ENCODE measurements around the gene CDKN2D. TPM values are rescaled to one million over a fixed set of nuclear protein-coding genes. Genes with fewer than 3 reads are reported as not detected.

CDKN2D gene
- total and polyA plus RNA-seq, 10 of the 15 experiments (the other 5 are each of a cell fraction or from before 2014, with no cell fraction given), result 0.53 to 17.2 (median 6.7) TPM

- TF ChIP-seq, protein P1, sequence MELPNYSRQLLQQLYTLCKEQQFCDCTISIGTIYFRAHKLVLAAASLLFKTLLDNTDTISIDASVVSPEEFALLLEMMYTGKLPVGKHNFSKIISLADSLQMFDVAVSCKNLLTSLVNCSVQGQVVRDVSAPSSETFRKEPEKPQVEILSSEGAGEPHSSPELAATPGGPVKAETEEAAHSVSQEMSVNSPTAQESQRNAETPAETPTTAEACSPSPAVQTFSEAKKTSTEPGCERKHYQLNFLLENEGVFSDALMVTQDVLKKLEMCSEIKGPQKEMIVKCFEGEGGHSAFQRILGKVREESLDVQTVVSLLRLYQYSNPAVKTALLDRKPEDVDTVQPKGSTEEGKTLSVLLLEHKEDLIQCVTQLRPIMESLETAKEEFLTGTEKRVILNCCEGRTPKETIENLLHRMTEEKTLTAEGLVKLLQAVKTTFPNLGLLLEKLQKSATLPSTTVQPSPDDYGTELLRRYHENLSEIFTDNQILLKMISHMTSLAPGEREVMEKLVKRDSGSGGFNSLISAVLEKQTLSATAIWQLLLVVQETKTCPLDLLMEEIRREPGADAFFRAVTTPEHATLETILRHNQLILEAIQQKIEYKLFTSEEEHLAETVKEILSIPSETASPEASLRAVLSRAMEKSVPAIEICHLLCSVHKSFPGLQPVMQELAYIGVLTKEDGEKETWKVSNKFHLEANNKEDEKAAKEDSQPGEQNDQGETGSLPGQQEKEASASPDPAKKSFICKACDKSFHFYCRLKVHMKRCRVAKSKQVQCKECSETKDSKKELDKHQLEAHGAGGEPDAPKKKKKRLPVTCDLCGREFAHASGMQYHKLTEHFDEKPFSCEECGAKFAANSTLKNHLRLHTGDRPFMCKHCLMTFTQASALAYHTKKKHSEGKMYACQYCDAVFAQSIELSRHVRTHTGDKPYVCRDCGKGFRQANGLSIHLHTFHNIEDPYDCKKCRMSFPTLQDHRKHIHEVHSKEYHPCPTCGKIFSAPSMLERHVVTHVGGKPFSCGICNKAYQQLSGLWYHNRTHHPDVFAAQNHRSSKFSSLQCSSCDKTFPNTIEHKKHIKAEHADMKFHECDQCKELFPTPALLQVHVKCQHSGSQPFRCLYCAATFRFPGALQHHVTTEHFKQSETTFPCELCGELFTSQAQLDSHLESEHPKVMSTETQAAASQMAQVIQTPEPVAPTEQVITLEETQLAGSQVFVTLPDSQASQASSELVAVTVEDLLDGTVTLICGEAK (IDR thresholded peaks at IDR 0.05; ENCODE audit: borderline replicate concordance), result no peak
- TF ChIP-seq SKIL (IDR thresholded peaks at IDR 0.05; ENCODE audit: low read depth, poor library complexity, severe bottlenecking) (no peak), JUND (IDR thresholded peaks at IDR 0.05; ENCODE audit: low read depth, low read length) (no peak)
Measured at GRCh38 chr19:10553943-10554381, 14.8 kb downstream of the CDKN2D start (continued).

DNA sequence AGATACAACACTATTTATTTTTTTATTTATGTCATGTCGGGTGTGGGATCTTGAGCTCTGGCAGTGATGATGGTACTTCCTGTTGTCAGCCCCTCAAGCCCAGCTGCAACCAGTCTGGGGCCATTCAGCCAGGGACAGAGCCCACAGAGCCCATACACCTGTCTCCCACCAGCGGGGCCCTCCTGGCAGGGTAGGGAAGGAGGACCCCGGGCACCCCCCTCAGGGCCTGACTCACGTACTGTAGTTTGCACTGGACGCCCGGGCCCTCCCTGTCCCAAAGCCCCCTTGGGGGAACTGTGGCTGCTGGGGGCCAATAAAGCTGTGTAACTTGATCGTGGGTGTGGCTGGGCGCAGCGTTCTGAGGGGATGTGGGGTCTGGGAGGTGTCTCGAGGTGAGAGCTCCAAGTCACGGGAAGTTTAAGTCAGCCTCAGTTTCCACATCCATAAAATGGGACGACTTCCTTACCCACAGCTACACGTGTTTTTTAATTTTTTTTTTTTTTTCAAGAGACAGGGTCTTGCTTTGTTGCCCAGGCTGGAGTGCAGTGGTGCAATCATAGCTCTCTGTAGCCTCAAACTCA, 15.6 kb downstream of the CDKN2D start:
- ChIA-PET CTCF (interaction anchor here (0.6 to 2.1 kb wide), 10 partner anchors 12 to 94 kb away, joined by 3 to 6 read pairs (median 4); partner anchors contain the start of gene KRI1), POLR2A (interaction anchor here (0.6 to 1.6 kb wide), 4 partner anchors 10 to 409 kb away, joined by 3 to 5 read pairs (median 4); no protein-coding TSS in a partner anchor), RAD21 (ENCODE audit: unreplicated experiment) (interaction anchor here (1.3 to 2.0 kb wide), 4 partner anchors 10 to 15 kb away, joined by 4 to 8 read pairs (median 5); partner anchors contain the start of gene KRI1), SMC1A (ENCODE audit: uncharacterized antibody, unreplicated experiment) (interaction anchor here (0.9 to 1.1 kb wide), 3 partner anchors 28 to 51 kb away, joined by 3 to 4 read pairs (median 3); no protein-coding TSS in a partner anchor)
- no peak overlapping the region for H2AFZ ChIP-seq (ENCODE audit: control insufficient read depth, low read depth, low read length)
- H3K27me3 ChIP-seq (replicated peaks in 1 of 2; ENCODE audit: control insufficient read depth in 2 of 2, insufficient read depth in 2 of 2, low read length in 1 of 2), result no peaks in the 10 kb centered on the region
- H3K4me1 ChIP-seq (ENCODE audit: control insufficient read depth, insufficient read depth, low read length), result peaks cover 46% of the 10 kb centered on the region
- peak; percentile 7 for FAIRE-seq
- peak overlapping the region; percentile 62; the same call in 1 of the 2 replicates for H3K4me2 ChIP-seq (ENCODE audit: control insufficient read depth, insufficient read depth)
- H3K9ac ChIP-seq (ENCODE audit: control insufficient read depth, insufficient read depth, low read length), result peak overlapping the region; percentile 65; the same call in 1 of the 2 replicates
- no peak for DNase-seq (ENCODE audit: low read depth, low spot score)
- H3K36me3 ChIP-seq (ENCODE audit: control insufficient read depth in 2 of 2, insufficient read depth in 2 of 2, low read length in 1 of 2), result peaks cover 26 to 27% of the 10 kb centered on the region in 2 experiments
- BruUV-seq (replicated peaks), result TSS peak; percentile 83
- H3K4me3 ChIP-seq, result no peak overlapping the region
- WGBS (ENCODE audit: insufficient coverage, insufficient replicate concordance, low lambda C conversion rate, missing lambda C conversion rate), result 62% methylated on average over 13 of the region's 13 CpGs
- H3K27ac ChIP-seq (ENCODE audit: control insufficient read depth, insufficient read depth), result peak overlapping the region; percentile 65
- intact Hi-C loops (cut with micrococcal nuclease; ENCODE audit: unreplicated experiment) (no loop called here), in situ Hi-C loops (cut with MboI) (no loop called here)
- no peaks in the 10 kb centered on the region; the same call in 2 of the 3 replicates for H3K9me3 ChIP-seq (replicated peaks; ENCODE audit: control insufficient read depth, insufficient read depth, low read length)
- no peaks in the 10 kb centered on the region; the same call in 1 of the 2 replicates for H3K79me2 ChIP-seq (ENCODE audit: control insufficient read depth, insufficient read depth, low read length)
- no peak for ATAC-seq
- H4K20me1 ChIP-seq (ENCODE audit: control insufficient read depth, insufficient read depth), result no peaks in the 10 kb centered on the region
- TF ChIP-seq BACH1 (IDR thresholded peaks at IDR 0.05; ENCODE audit: borderline replicate concordance) (no peak), CBFB (IDR thresholded peaks at IDR 0.05; ENCODE audit: low read depth) (no peak), NRF1 (conservative IDR thresholded peaks at IDR 0.05; ENCODE audit: low read depth, low read length) (no peak), CHD1 (IDR thresholded peaks at IDR 0.05; ENCODE audit: low read depth, low read length) (no peak), BCLAF1 (IDR thresholded peaks at IDR 0.05) (no peak), RUNX3 (IDR thresholded peaks at IDR 0.05; ENCODE audit: low read length) (no peak), NFIC (IDR thresholded peaks at IDR 0.05; ENCODE audit: low read depth, low read length) (no peak)

All from GM12878 (cell line).